ENCODE results near the gene KIF13A.

GRCh38 chr6:17933716-17934115 is 53.7 kb downstream of the KIF13A start:
- TF ChIP-seq CTCF (conservative IDR thresholded peaks at IDR 0.05) (no peak), EZH2 (IDR thresholded peaks at IDR 0.05; ENCODE audit: low read depth) (no peak)
